K562 (cell line): ENCODE data around the gene SLC15A1. TPM values are rescaled to one million over a fixed set of nuclear protein-coding genes. Genes with fewer than 3 reads are reported as not detected.

ENCODE experiments used
- AFF1 ChIP-seq, 2 experiments: fragments of 450-650 bp; IDR thresholded peaks; 2 replicates each; pipeline ENCODE4 v1.6.1; 2018; ENCODE audit warnings: mild to moderate bottlenecking in 2 of 2, low read depth in 1 of 2; ENCODE audit not compliant: partially characterized antibody in 2 of 2
- HBP1 ChIP-seq: fragments of 450-650 bp; formaldehyde crosslinking; IDR thresholded peaks from 2 replicates; pipeline ENCODE4 v1.4.0; 2022; ENCODE audit warnings: missing genetic modification characterization
- IFI16 ChIP-seq: fragments of 250-450 bp; sonication (Bioruptor Pico); IDR thresholded peaks from 2 replicates; pipeline ENCODE4 v2.1.2; 2022; ENCODE audit warnings: mild to moderate bottlenecking, inconsistent platforms
- KLF6 ChIP-seq: fragments of 250-450 bp; sonication (Bioruptor Pico); IDR thresholded peaks from 2 replicates; pipeline ENCODE4 v1.4.0; 2020; ENCODE audit warnings: mild to moderate bottlenecking, moderate library complexity, borderline replicate concordance
- L3MBTL2 ChIP-seq: fragments of 450-650 bp; IDR thresholded peaks from 2 replicates; pipeline ENCODE4 v1.6.1; 2016; ENCODE audit warnings: mild to moderate bottlenecking, moderate library complexity
- MECOM ChIP-seq: fragments of 250-450 bp; sonication (Bioruptor Pico); IDR thresholded peaks from 2 replicates; pipeline ENCODE4 v1.8.0; 2022; ENCODE audit warnings: inconsistent platforms
- SIN3B ChIP-seq: fragments of 450-650 bp; IDR thresholded peaks from 2 replicates; pipeline ENCODE4 v1.6.1; 2017; ENCODE audit warnings: low read depth, mild to moderate bottlenecking, moderate library complexity
- SMAD3 ChIP-seq: fragments of 450-650 bp; formaldehyde crosslinking; conservative IDR thresholded peaks from 2 replicates; pipeline ENCODE4 v1.4.0; 2020; ENCODE audit warnings: mild to moderate bottlenecking
- ZFX ChIP-seq: sonication (generic); formaldehyde crosslinking; IDR thresholded peaks from 2 replicates; pipeline ENCODE4 v1.8.0; 2022; ENCODE audit warnings: mild to moderate bottlenecking, missing genetic modification reagents, moderate library complexity
- ZNF324 ChIP-seq: fragments of 250-450 bp; sonication (Bioruptor Pico); IDR thresholded peaks from 2 replicates; pipeline ENCODE4 v1.4.0; 2020; ENCODE audit warnings: mild to moderate bottlenecking
- polyA plus RNA-seq, 8 experiments: library from polyadenylated mRNA; depleted of rRNA in 4 of 8; stranded (reverse) in 5 of 8; unstranded in 3 of 8; fragments of >200 nt; fragmentation: Nextera tagmentation in 2 of 8; fragmentation: Illumina TruSeq in 1 of 8; extraction: Ambion mirVana in 2 of 8; extraction: Trizol in 1 of 8; gene quantifications; 2 replicates each; pipeline versions ENCODE4 v1.2.1 to v1.2.3, GENCODE V29; 2011 to 2014; ENCODE audit warnings: inconsistent platforms in 1 of 8, missing spikeins in 1 of 8
- total RNA-seq, 7 experiments: library from RNA; depleted of rRNA in 6 of 7; stranded (reverse); fragments of >200 nt in 6 of 7; fragmentation: Illumina TruSeq in 2 of 7; extraction: Trizol in 2 of 7; gene quantifications; 2 replicates each; pipeline versions ENCODE4 v1.2.1 to v1.2.3, GENCODE V29; 2011 to 2021; ENCODE audit warnings: low replicate concordance in 1 of 7

The SLC15A1 gene
- total and polyA plus RNA-seq, 9 of the 15 experiments (the other 6 are each of a cell fraction or from before 2014, with no cell fraction given) = not detected

GRCh38 chr13:98740131-98740530 is 12.3 kb downstream of the SLC15A1 start (continued):
- TF ChIP-seq AFF1 (IDR thresholded peaks at IDR 0.05; ENCODE audit: low read depth in 1 of 2, partially characterized antibody in 2 of 2) = no peak
- no peak for TF ChIP-seq ZNF324 (CRISPR knock-in tag)
- no peak for TF ChIP-seq ZFX (CRISPR knock-in tag)
- TF ChIP-seq SMAD3 = no peak
- no peak for TF ChIP-seq SIN3B
- TF ChIP-seq L3MBTL2 = no peak
- TF ChIP-seq MECOM = no peak
- TF ChIP-seq HBP1 (CRISPR knock-in tag) = no peak
- no peak for TF ChIP-seq IFI16 (CRISPR knock-in tag)
- no peak for TF ChIP-seq KLF6 (CRISPR knock-in tag)
